HEK293T (cell line): ENCODE results near the gene SLC7A14.
"Not testable (repeated sequence)": the region's sequence is repeated elsewhere in the genome, so short reads cannot be mapped to it uniquely, and the experiment has no call there.

Experiments used
- CTCF ChIA-PET: fragments of 350-600 bp; formaldehyde crosslinking; extraction: SDS; loops from one replicate; lab custom pipeline; 2021; ENCODE audit warnings: antibody characterized with exemption, inconsistent platforms; lab: Yijun Ruan, JAX
- POLR2A ChIA-PET: fragments of 350-600 bp; formaldehyde crosslinking; extraction: SDS; loops from one replicate; lab custom pipeline; 2020; ENCODE audit warnings: antibody characterized with exemption, inconsistent platforms; lab: Yijun Ruan, JAX
- DNase-seq: peaks from one replicate; pipeline ENCODE4 v3.0.0; 2012; ENCODE audit warnings: mixed read lengths; ENCODE audit errors: extremely low spot score
- ARNT ChIP-seq: fragments of 450-650 bp; IDR thresholded peaks from 2 replicates; pipeline ENCODE4 v1.6.1; 2017; ENCODE audit warnings: mild to moderate bottlenecking
- BHLHE40 ChIP-seq: fragments of 450-650 bp; IDR thresholded peaks from 2 replicates; pipeline ENCODE4 v1.6.1; 2016; ENCODE audit warnings: mild to moderate bottlenecking, moderate library complexity, borderline replicate concordance
- CTBP1 ChIP-seq: fragments of 450-650 bp; IDR thresholded peaks from 2 replicates; pipeline ENCODE4 v1.6.1; 2016; ENCODE audit warnings: borderline replicate concordance
- ELF4 ChIP-seq: fragments of 450-650 bp; IDR thresholded peaks from 2 replicates; pipeline ENCODE4 v1.6.1; 2017; ENCODE audit warnings: antibody characterized with exemption
- FOXA1 ChIP-seq: fragments of 450-650 bp; IDR thresholded peaks from 2 replicates; pipeline ENCODE4 v1.6.1; 2016; ENCODE audit warnings: mild to moderate bottlenecking
- FOXK2 ChIP-seq: fragments of 450-650 bp; IDR thresholded peaks from 2 replicates; pipeline ENCODE4 v1.6.1; 2016; ENCODE audit warnings: mild to moderate bottlenecking
- FOXM1 ChIP-seq: fragments of 450-650 bp; IDR thresholded peaks from 2 replicates; pipeline ENCODE4 v1.6.1; 2017; ENCODE audit warnings: mild to moderate bottlenecking, borderline replicate concordance
- HDGF ChIP-seq: fragments of 450-650 bp; IDR thresholded peaks from 2 replicates; pipeline ENCODE4 v1.6.1; 2017; ENCODE audit warnings: antibody characterized with exemption, borderline replicate concordance
- L3MBTL2 ChIP-seq: fragments of 450-650 bp; conservative IDR thresholded peaks from 2 replicates; pipeline ENCODE4 v1.6.1; 2016; ENCODE audit warnings: mild to moderate bottlenecking
- LEF1 ChIP-seq: fragments of 450-650 bp; IDR thresholded peaks from 2 replicates; pipeline ENCODE4 v1.6.1; 2017; ENCODE audit warnings: mild to moderate bottlenecking, borderline replicate concordance
- NFRKB ChIP-seq: fragments of 450-650 bp; IDR thresholded peaks from 2 replicates; pipeline ENCODE4 v1.6.1; 2016; ENCODE audit warnings: mild to moderate bottlenecking, moderate library complexity
- PKNOX1 ChIP-seq: fragments of 450-650 bp; IDR thresholded peaks from 2 replicates; pipeline ENCODE4 v1.6.1; 2016
- SP1 ChIP-seq: fragments of 450-650 bp; IDR thresholded peaks from 2 replicates; pipeline ENCODE4 v1.6.1; 2017
- SUZ12 ChIP-seq: fragments of 450-650 bp; IDR thresholded peaks from 2 replicates; pipeline ENCODE4 v1.6.1; 2016; ENCODE audit warnings: mild to moderate bottlenecking
- TARDBP ChIP-seq: fragments of 450-650 bp; IDR thresholded peaks from 2 replicates; pipeline ENCODE4 v1.6.1; 2016
- ZNF384 ChIP-seq: fragments of 450-650 bp; IDR thresholded peaks from 2 replicates; pipeline ENCODE4 v1.6.1; 2016

SLC7A14 gene

GRCh38 chr3:170584585-170585007 lies 1.3 kb downstream of the SLC7A14 start:
- POLR2A ChIA-PET: no interaction called here
- TF ChIP-seq ZNF384 (no peak), NFRKB (no peak), LEF1 (no peak), PKNOX1 (no peak), FOXA1 (no peak), ARNT (no peak), SUZ12 (no peak)
- CTCF ChIA-PET: no interaction called here
- peak; percentile 78 for DNase-seq

GRCh38 chr3:170579646-170580045 lies 6.2 kb downstream of the SLC7A14 start:
- TF ChIP-seq CTBP1 (no peak), FOXK2 (no peak), SP1 (no peak), FOXA1 (no peak), LEF1 (no peak), L3MBTL2 (no peak), ZNF384 (no peak), NFRKB (no peak), FOXM1 (no peak), HDGF (no peak), ELF4 (no peak), ARNT (no peak), TARDBP (no peak), PKNOX1 (no peak), BHLHE40 (no peak), SUZ12 (no peak)
- ChIA-PET CTCF (no interaction called here), POLR2A (no interaction called here)
- no peak for DNase-seq

DNA sequence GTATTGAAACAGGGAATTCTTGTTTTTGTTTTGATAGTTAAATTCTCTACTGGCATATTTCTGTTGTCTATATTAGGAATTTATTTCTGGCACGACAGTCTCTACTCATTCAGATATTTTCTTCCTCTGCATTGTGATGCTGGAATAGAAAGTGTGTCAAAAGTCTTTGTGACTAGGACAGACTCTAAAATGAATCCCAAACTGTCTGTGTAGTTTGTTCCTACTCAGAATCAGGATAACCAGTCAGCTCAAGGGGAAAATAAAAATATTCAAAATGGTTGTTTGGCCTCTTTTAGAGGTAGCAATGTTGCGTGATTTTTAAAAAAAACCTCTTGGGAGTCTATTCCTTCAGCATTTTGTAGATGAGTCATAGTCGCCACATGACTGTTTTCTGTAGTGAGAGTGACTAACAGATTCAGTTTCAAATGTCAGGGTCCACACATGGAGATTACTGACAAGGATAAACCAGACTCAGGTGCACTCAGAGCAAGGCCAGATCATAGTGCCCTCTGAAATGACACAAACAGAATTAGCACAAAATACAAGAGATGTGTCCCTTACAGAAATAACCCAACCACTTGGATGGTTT lies 13.1 kb downstream of the SLC7A14 start:
- ChIA-PET POLR2A (no interaction called here), CTCF (no interaction called here)
- DNase-seq: no peak
- no peak for TF ChIP-seq L3MBTL2
- TF ChIP-seq FOXA1: no peak
- no peak for TF ChIP-seq SP1
- no peak for TF ChIP-seq NFRKB
- no peak for TF ChIP-seq TARDBP

DNA sequence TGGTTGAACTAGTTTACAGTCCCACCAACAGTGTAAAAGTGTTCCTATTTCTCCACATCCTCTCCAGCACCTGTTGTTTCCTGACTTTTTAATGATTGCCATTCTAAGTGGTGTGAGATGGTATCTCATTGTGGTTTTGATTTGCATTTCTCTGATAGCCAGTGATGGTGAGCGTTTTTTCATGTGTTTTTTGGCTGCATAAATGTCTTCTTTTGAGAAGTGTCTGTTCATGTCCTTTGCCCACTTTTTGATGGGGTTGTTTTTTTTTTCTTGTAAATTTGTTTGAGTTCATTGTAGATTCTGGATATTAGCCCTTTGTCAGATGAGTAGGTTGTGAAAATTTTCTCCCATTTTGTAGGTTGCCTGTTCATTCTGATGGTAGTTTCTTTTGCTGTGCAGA lies 18.3 kb downstream of the SLC7A14 start:
- DNase-seq, CTCF ChIA-PET, POLR2A ChIA-PET: not testable (repeated sequence)

DNA sequence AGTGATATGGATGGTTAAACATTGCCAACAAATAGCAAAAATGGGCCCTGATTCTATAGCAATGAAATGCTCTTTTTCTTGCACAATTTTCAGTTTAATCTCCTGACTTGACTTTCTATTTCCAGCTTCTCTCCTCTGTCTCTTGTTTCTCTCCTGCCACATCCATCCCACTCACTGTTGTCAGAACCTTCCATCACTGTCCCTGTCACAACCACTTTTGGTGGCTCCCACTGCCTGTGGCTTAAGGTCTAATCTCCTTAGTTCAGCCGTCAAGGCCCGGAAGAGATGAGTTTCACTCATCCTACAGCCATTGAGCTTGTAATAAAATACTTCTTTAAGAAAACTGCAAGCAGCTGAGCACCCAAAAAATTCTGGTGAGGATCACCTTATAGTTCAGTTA lies 19.5 kb downstream of the SLC7A14 start:
- ChIA-PET CTCF (no interaction called here), POLR2A (no interaction called here)
- TF ChIP-seq FOXK2: no peak
- TF ChIP-seq L3MBTL2: no peak
- no peak for TF ChIP-seq LEF1
- TF ChIP-seq FOXM1: no peak
- TF ChIP-seq NFRKB: no peak
- DNase-seq: no peak

DNA sequence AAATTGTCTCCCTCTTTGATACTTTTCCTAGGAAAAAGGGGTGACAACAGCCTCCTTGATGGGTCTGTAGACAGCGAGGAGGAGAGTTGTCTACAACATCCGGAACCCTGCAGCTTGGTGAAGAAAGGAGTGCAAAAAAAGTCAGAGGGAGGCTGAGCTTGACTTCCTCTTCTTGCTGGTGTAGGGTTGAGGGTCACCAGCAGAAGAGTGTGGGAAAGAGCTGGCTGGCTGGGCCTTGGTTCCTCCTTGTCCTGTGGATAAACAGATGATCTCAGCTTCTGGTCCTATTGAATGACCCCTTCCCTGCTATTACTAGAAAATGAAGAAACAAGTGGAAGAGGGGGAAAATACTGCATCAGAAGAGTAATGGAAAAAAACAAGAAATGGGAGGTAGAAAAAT lies 20.4 kb downstream of the SLC7A14 start:
- ChIA-PET CTCF (no interaction called here), POLR2A (no interaction called here)
- no peak for DNase-seq
- TF ChIP-seq FOXA1: no peak
- no peak for TF ChIP-seq L3MBTL2
- no peak for TF ChIP-seq ARNT
- no peak for TF ChIP-seq CTBP1
- no peak for TF ChIP-seq ELF4
- no peak for TF ChIP-seq FOXM1
- no peak for TF ChIP-seq PKNOX1
- no peak for TF ChIP-seq SP1
- no peak for TF ChIP-seq HDGF
- TF ChIP-seq ZNF384: no peak
- TF ChIP-seq FOXK2: no peak
- no peak for TF ChIP-seq LEF1

GRCh38 chr3:170564664-170565063 lies 21.2 kb downstream of the SLC7A14 start:
- TF ChIP-seq ARNT (no peak), CTBP1 (no peak), L3MBTL2 (no peak), LEF1 (no peak), ELF4 (no peak), ZNF384 (no peak), PKNOX1 (no peak), FOXK2 (no peak), NFRKB (no peak)
- DNase-seq: no peak
- ChIA-PET POLR2A (no interaction called here), CTCF (no interaction called here)
